LNCaP clone FGC (cell line): ENCODE results near the gene FST.

Experiments
- DNase-seq: peaks from one replicate; pipeline ENCODE4 v3.0.0-alpha.2; 2011; ENCODE audit warnings: low read depth
- H3K4me3 ChIP-seq: 2 replicates; pipeline ENCODE4 v1.5.1; 2011; ENCODE audit warnings: mild to moderate bottlenecking, low read depth, low read length, control low read depth
- TF ChIP-seq, protein P1 (sequence below): IDR thresholded peaks from 2 replicates; pipeline ENCODE4 v1.5.1; 2012; ENCODE audit warnings: mild to moderate bottlenecking; ENCODE audit not compliant: control insufficient read depth, insufficient read depth; ENCODE audit errors: extremely low read depth

Gene FST

DNA sequence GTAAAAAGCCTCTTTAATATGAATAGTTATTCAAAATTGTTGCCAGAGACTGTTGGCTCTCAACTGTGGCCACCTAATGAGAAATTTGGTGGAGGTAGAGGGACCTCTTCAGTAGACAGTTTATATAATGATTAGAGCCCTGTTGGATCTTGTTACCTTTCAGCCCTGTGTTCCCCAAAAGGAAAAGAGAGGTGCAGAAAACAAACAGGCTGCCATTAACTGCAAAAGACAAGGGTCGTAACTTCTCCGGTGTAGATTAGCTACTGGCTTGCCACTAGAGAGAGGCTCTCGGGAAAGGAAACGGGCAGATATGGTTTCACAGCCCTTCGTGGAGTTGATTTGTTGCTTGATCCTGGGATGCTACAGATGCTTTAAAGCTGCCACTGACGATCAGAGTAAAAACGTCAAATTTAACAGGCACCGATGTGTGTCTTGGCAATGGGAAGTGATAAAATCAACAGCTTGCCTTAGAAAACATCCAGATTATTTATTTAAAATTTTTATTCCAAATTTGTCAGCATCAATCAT is 7.8 kb downstream of the FST start:
- DNase-seq = no peak

DNA sequence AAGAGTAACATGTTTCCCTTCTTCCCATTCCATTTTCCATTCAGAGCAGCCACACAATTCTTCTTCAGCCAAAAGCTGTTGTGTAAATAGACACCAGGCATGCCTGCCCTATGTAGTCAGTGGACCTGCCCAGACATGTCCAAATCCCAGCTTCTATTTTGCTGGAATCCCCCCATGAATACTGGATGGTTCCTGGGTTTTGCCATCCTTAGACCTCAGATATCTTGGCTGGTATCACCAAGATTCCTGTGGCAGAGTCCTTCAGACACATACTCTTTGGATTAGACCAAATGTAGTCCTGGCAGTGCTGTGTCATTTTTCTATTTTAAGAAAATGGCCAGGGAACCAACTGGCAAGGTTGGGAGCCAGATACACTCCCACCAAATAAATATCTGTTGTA is 10.3 kb downstream of the FST start:
- DNase-seq = no peak
- no peak overlapping the region for H3K4me3 ChIP-seq
- TF ChIP-seq, protein P1, sequence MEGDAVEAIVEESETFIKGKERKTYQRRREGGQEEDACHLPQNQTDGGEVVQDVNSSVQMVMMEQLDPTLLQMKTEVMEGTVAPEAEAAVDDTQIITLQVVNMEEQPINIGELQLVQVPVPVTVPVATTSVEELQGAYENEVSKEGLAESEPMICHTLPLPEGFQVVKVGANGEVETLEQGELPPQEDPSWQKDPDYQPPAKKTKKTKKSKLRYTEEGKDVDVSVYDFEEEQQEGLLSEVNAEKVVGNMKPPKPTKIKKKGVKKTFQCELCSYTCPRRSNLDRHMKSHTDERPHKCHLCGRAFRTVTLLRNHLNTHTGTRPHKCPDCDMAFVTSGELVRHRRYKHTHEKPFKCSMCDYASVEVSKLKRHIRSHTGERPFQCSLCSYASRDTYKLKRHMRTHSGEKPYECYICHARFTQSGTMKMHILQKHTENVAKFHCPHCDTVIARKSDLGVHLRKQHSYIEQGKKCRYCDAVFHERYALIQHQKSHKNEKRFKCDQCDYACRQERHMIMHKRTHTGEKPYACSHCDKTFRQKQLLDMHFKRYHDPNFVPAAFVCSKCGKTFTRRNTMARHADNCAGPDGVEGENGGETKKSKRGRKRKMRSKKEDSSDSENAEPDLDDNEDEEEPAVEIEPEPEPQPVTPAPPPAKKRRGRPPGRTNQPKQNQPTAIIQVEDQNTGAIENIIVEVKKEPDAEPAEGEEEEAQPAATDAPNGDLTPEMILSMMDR = no peak

More for the DNA sequence above, 7.8 kb downstream of the FST start:
- no peak overlapping the region for H3K4me3 ChIP-seq
- TF ChIP-seq, protein P1 = no peak

DNA sequence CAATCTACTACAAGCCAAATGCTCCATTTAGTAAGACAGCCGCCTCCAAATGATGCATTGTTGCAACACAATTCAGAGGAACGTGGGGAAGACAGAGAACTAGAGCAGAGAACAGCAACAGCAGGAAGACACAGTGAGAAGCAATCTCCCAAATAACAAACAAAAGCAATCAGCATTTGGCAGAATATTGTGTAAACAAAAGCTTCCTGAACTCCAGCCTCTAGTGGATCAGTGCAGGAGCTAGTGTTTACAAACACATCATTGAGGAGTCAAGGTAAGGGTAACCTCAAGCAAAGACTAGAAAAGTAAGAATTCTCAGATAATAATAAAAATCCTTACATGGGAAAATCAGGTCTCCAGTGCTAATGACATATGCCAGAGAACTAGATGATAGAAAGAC is 20.6 kb downstream of the FST start:
- DNase-seq = no peak
- TF ChIP-seq, protein P1 = no peak

DNA sequence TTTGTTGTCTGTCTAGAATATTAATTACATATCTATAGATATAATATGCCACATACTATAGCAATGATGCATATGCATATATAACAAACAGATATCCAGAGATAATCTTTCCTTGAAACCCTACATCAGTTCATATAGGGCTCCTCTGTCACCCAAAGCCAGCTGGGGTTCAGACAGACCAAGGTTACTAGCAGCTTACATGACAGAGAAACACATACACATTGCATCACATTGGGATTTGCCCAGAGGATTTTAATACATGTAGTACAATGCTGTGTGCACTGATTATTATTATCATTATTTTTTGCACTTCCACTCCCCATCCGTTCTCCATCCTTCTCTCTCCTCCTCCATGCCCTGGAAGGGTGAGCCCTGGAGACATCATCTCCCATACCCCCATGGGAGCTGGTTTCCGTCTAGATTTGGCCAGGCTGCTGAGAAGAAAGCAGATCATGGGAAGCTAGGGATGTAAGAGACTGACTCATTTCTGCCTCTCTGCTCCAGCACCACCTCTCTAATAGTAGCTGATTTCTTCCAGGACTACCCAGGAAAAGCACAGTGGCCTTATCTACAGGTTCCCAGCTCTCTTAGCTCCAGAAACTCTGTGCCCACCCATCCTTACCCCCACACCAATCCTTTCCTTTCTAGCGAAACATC is 23.3 kb downstream of the FST start:
- TF ChIP-seq, protein P1 = no peak
- no peak for DNase-seq
- no peak overlapping the region for H3K4me3 ChIP-seq

More for the DNA sequence above, 20.6 kb downstream of the FST start:
- H3K4me3 ChIP-seq = no peak overlapping the region

DNA sequence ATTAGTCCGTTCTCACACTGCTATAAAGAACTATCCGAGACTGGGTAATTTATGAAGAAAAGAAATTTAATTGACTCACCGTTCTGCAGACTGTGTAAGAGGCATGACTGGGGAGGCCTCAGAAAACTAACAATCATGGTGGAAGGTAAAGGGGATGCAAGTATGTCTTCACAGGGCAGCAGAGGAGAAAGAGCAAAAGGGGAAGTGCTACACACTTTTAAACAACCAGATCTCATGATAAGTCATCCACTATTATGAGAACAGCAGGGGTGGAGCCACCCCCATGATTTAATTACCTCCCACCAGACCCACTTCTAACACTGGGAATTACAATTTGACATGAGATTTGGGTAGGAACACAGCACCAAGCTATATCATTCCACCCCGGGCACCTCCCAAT is 26.6 kb downstream of the FST start:
- TF ChIP-seq, protein P1 = no peak
- no peak for DNase-seq
- no peak overlapping the region for H3K4me3 ChIP-seq

DNA sequence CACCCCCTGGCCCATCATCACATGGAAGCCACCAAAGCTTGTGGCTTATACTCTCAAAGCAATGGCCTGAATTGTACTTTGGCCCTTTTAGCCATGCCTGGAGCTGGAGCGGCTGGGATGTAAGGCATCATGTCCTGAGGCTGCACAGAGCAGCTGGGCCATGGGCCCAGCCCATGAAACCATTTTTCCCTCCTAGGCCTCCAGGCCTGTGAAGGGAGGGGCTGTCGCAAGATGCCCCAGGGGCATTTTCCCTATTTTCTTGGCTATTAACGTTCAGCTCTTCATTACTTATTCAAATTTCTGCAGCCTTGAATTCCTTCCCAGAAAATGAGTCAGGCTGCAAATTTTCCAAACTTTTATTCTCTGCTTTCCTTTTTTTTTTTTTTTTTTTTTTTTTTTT is 27.7 kb downstream of the FST start:
- no peak for DNase-seq
- H3K4me3 ChIP-seq = no peak overlapping the region
- TF ChIP-seq, protein P1 = no peak

DNA sequence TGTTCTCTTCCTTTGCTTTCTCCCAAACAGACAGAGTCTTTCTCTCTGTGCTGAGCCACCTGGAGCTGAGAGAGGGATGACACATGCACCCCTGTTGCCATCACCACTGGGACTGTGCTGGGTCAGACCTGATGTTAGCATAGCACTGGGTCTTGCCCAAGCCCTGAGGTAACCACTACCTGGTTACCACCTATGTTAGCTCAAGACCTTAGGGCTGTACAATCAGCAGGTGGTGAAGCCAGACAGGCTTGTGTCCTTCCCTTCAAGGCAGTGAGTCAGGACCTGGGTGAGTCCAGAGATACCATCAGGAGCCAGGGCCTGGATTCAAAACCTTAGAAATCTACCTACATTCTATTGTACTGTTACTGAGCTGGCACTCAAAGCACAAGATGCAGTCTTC is 32.1 kb downstream of the FST start:
- TF ChIP-seq, protein P1 = no peak
- no peak overlapping the region for H3K4me3 ChIP-seq
- no peak for DNase-seq
